HTR-8/SVneo (cell line): ENCODE results near the gene AGPAT2.

Source experiments
- DNase-seq: peaks from one replicate; pipeline ENCODE4 v3.0.0; 2011; ENCODE audit warnings: low spot score, mixed read lengths; ENCODE audit not compliant: insufficient read length
- FAIRE-seq: peaks from 2 replicates; lab custom pipeline; 2011; peaks lifted over from hg19 to GRCh38; lab: Jason Lieb, UNC

The AGPAT2 gene

GRCh38 chr9:136629879-136630661, 57.2 kb downstream of the AGPAT2 start:
- FAIRE-seq, result no peak
- peak; percentile 63 for DNase-seq

DNA sequence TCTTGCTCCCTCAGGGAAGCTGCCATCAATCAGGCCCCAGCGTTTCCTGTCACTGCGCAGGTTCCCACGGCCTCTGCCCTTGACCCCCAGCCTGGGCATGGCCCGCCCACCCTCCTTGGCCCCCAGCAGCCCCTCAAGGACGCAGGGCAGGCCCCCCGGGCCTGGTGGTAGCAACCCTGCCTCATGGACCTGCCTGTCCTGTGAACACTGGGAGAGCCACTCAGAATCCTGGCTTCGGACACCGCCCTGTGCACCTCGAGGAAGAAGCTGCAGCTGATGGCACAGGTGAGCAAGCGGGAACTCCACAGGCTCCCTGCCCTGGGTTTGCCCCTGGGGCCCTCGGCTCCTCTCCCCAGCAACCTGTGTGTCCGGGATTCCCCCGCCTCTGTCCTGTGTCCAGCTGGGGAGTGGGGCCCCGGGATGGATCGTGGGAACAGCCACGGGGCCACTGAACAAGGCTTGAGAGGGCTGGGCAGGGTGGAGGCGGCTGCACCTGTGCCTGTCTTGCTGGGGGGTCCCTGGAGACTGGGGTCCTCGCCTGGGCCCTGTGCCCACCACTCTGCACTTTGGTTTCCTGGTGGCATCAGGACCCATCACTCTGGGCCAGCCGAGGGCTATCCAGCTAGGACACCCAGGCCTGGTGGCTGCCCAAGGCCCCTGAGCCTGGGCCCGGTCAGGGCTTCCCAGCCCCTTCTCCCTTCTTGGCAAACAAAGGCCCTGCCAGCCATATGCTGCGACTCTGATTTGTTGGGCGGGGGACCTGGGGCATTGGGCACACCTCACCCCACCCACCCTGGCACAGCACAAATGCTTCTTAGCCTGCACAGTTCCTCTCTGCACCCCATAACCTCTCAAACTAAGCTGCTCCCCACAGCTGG, 58.0 kb downstream of the AGPAT2 start:
- FAIRE-seq (no peak), DNase-seq (no peak)

GRCh38 chr9:136628268-136628667, 59.0 kb downstream of the AGPAT2 start:
- FAIRE-seq, result no peak

GRCh38 chr9:136627703-136628102, 59.6 kb downstream of the AGPAT2 start:
- DNase-seq, result no peak
- no peak for FAIRE-seq

More at GRCh38 chr9:136628268-136628667, 59.0 kb downstream of the AGPAT2 start:
- no peak for DNase-seq

GRCh38 chr9:136626740-136627642, 60.3 kb downstream of the AGPAT2 start:
- DNase-seq, result no peak
- FAIRE-seq, result no peak

DNA sequence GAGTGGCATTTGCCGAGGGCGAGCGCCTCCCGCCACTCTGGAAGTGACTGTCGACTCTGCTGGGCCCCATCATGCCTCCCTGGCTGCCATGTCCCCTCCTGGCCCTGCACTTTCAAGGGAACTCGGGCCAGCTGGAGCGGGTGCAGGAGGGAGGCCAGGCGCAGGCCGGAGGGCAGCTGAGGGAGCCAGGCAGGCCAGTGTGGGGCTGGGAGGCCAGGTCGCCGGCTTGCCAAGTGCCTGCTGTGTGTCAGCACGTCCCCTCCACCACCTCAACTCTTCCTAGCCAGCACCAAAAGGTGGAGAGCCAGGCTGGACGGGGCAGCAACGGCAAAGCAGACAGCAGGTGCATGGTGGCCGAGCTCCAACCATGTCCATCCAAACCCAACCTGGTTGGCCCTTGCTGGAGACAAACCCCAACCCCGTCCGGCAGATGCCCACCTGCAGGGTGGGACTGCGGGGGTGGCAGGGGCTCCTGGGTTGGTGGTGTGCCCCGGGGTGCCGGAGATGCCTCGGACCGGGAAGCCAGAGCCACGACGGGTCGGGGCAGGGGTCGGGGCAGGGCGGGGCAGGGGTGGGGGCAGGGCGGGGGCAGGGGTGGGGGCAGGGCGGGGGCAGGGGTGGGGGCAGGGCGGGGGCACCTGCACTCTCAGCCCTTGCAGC, 61.1 kb downstream of the AGPAT2 start:
- no peak for DNase-seq
- no peak for FAIRE-seq

DNA sequence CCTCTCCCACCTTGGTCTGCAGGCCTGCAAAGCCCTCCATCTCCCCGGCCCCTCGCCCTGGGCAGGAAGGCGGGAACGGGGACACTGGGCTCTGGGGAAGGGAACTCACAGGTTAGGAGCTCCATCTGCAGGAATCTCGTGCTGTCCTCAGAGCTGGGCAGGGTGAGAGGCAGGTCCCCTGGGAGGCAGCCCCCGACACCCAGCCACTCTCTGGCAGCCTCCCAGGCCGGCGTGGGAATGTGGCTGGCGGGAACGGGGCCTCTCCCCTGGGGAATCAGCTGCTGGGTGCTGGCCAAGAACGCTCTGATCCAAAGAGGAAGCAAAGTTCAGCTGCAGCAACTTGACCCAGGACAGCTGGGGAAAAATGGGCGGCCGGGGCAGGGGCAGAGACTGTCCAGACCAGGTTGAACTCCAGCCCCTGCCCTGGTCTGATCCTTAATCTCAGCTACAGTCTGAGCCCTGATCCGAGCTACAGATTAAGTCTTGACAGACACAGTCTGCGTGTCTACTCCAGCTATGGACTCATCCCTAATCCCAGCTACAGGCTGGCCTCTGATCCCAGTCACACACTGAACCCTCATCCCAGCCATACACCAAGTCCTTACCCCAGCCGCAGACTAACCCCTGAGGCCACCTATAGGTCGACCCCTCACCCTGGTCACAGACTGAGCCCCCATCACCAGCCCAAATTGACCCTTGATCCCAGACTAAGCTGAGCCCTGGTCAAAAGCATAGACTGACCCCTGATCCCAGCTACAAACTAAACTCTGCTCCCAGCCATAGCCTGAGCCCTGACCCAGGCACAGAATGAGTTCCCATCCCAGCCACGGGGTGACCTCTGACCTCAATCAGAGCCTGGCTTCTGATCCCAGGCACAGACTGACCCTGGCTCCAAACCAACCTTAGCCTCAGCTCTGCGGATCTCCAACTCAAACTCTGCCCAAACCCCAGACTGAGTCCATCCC, 61.9 kb downstream of the AGPAT2 start:
- FAIRE-seq (no peak), DNase-seq (peak; percentile 78)

- FAIRE-seq (no peak), DNase-seq (no peak)
These were observed 62.9 kb downstream of the AGPAT2 start for GRCh38 chr9:136624184-136624951.

DNA sequence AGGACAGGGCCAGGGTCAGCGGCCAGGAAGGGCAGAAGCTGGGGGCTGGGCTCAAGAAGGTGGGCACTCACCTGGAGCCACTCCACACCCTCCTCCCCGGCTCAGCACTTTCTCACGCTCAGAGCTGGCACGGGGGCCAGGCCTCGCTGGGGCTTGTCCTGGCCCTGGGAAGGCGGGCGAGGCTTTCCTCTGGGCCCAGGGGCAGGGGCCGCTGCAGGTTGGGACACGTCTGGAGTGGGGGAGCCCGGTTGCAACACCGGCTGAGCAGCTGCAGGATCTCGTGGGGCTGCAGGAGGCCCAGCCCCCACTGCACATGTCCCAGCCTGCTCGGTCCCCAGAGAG, 63.4 kb downstream of the AGPAT2 start:
- DNase-seq (peak; percentile 48), FAIRE-seq (no peak)
